A549 (cell line): Measurements from ENCODE around the gene PCDH9. TPM values are rescaled to one million over a fixed set of nuclear protein-coding genes. Genes with fewer than 3 reads are reported as not detected.

ENCODE experiments used
- ATAC-seq, 2 experiments: fragments of 200-7000 bp in 1 of 2; fragments of >200 bp in 1 of 2; cut with Nextera tagmentation in 1 of 2; cut with Tn5 transposase in 1 of 2; 3 replicates each; pipeline versions ENCODE4 v1.8.0 to v1.9.1; 2018 to 2020; ENCODE audit warnings: mild to moderate bottlenecking in 1 of 2, moderate library complexity in 1 of 2
- CTCF ChIA-PET: fragments of 300-600 bp; sonication (Branson Sonifier 250); formaldehyde crosslinking; extraction: SDS; loops from one replicate; lab custom pipeline; 2021; ENCODE audit warnings: antibody characterized with exemption, inconsistent platforms; lab: Yijun Ruan, JAX
- POLR2A ChIA-PET: fragments of 350-600 bp; formaldehyde crosslinking; extraction: SDS; loops from one replicate; lab custom pipeline; 2021; ENCODE audit warnings: antibody characterized with exemption, inconsistent platforms; lab: Yijun Ruan, JAX
- DNase-seq, 2 experiments: peaks; one replicate each; pipeline versions ENCODE4 v3.0.0 to v3.0.0-alpha.2; 2011 to 2016; ENCODE audit warnings: low read depth in 1 of 2, low spot score in 1 of 2
- FAIRE-seq: peaks from 2 replicates; lab custom pipeline; 2011; peaks lifted over from hg19 to GRCh38; lab: Jason Lieb, UNC
- H3K27ac ChIP-seq, 2 experiments: fragments of >200 bp; sonication (Bioruptor Twin); formaldehyde crosslinking; 3 replicates each; pipeline ENCODE4 v1.5.1; 2016 to 2017
- H3K4me1 ChIP-seq: fragments of >200 bp; sonication (Bioruptor Twin); formaldehyde crosslinking; 3 replicates; pipeline ENCODE4 v1.6.1; 2016
- H3K4me2 ChIP-seq: fragments of >200 bp; sonication (Bioruptor Twin); formaldehyde crosslinking; 3 replicates; pipeline ENCODE4 v1.6.1; 2016
- H3K4me3 ChIP-seq: fragments of >200 bp; sonication (Bioruptor Twin); formaldehyde crosslinking; 3 replicates; pipeline ENCODE4 v1.5.1; 2016
- H3K9me3 ChIP-seq: fragments of >200 bp; sonication (Bioruptor Twin); formaldehyde crosslinking; 3 replicates; pipeline ENCODE4 v1.6.1; 2016
- BCL3 ChIP-seq: fragments of >200 bp; sonication (Bioruptor Twin); formaldehyde crosslinking; IDR thresholded peaks from 3 replicates; pipeline ENCODE4 v1.6.1; 2016
- CBX8 ChIP-seq: fragments of 200-600 bp; sonication (generic); IDR thresholded peaks from 2 replicates; pipeline ENCODE4 v1.6.1; 2016
- CHD2 ChIP-seq: fragments of 150-350 bp; IDR thresholded peaks from 2 replicates; pipeline ENCODE4 v1.6.1; 2014; ENCODE audit warnings: low read length; ENCODE audit not compliant: partially characterized antibody
- EHF ChIP-seq: fragments of 250-450 bp; sonication (Bioruptor Pico); IDR thresholded peaks from 2 replicates; pipeline ENCODE4 v1.5.0; 2020; ENCODE audit warnings: mild to moderate bottlenecking
- EHMT2 ChIP-seq: fragments of 200-600 bp; sonication (generic); IDR thresholded peaks from 2 replicates; pipeline ENCODE4 v1.6.1; 2016; ENCODE audit warnings: antibody characterized with exemption, low read depth, mild to moderate bottlenecking, moderate library complexity
- ELK1 ChIP-seq: fragments of 150-350 bp; IDR thresholded peaks from 2 replicates; pipeline ENCODE4 v1.6.1; 2014; ENCODE audit warnings: low read depth, mild to moderate bottlenecking, low read length
- FOSB ChIP-seq: fragments of 250-450 bp; sonication (Bioruptor Pico); IDR thresholded peaks from 2 replicates; pipeline ENCODE4 v1.5.0; 2020; ENCODE audit warnings: mild to moderate bottlenecking, moderate library complexity
- FOSL2 ChIP-seq, 2 experiments: fragments of 450-650 bp in 1 of 2; fragments of >200 bp in 1 of 2; sonication (Bioruptor Twin) in 1 of 2; formaldehyde crosslinking; IDR thresholded peaks; 2 replicates each; pipeline versions ENCODE4 v1.5.0 to v1.6.1; 2016 to 2020; ENCODE audit warnings: mild to moderate bottlenecking in 1 of 2, moderate library complexity in 1 of 2
- FOXS1 ChIP-seq: fragments of 250-450 bp; sonication (Bioruptor Pico); IDR thresholded peaks from 2 replicates; pipeline ENCODE4 v1.5.0; 2020; ENCODE audit warnings: mild to moderate bottlenecking, moderate library complexity
- GATA3 ChIP-seq: IDR thresholded peaks from 2 replicates; pipeline ENCODE4 v1.6.1; 2012; ENCODE audit warnings: borderline replicate concordance
- HES2 ChIP-seq: fragments of >200 bp; sonication (Bioruptor Twin); formaldehyde crosslinking; IDR thresholded peaks from 2 replicates; pipeline ENCODE4 v1.6.1; 2016
- HMGXB4 ChIP-seq: fragments of 250-450 bp; sonication (Bioruptor Pico); IDR thresholded peaks from 2 replicates; pipeline ENCODE4 v1.5.0; 2021; ENCODE audit warnings: mild to moderate bottlenecking, moderate library complexity, borderline replicate concordance
- JUN ChIP-seq, 2 experiments: fragments of >200 bp; sonication (Bioruptor Twin); formaldehyde crosslinking; IDR thresholded peaks; 2 replicates in 1 of 2; 3 replicates in 1 of 2; pipeline ENCODE4 v1.6.1; 2016 to 2017
- KDM1A ChIP-seq: fragments of 200-600 bp; sonication (generic); IDR thresholded peaks from 2 replicates; pipeline ENCODE4 v1.6.1; 2016; ENCODE audit warnings: low read depth, mild to moderate bottlenecking
- KDM5A ChIP-seq: fragments of 200-600 bp; sonication (generic); IDR thresholded peaks from 2 replicates; pipeline ENCODE4 v1.6.1; 2016; ENCODE audit warnings: antibody characterized with exemption, mild to moderate bottlenecking
- MAFK ChIP-seq: fragments of 450-650 bp; IDR thresholded peaks from 2 replicates; pipeline ENCODE4 v1.6.1; 2014; ENCODE audit not compliant: partially characterized antibody
- NFE2L2 ChIP-seq: fragments of 150-350 bp; conservative IDR thresholded peaks from 2 replicates; pipeline ENCODE4 v1.6.1; 2014; ENCODE audit warnings: low read length
- RAD21 ChIP-seq, 2 experiments: fragments of >200 bp in 1 of 2; sonication (Bioruptor Twin) in 1 of 2; formaldehyde crosslinking in 1 of 2; IDR thresholded peaks in 1 of 2; conservative IDR thresholded peaks in 1 of 2; 2 replicates in 1 of 2; 3 replicates in 1 of 2; pipeline ENCODE4 v1.6.1; 2012 to 2018; ENCODE audit warnings: inconsistent platforms in 1 of 2
- RARB ChIP-seq: fragments of 250-450 bp; sonication (Bioruptor Pico); IDR thresholded peaks from 2 replicates; pipeline ENCODE4 v1.8.0; 2021; ENCODE audit warnings: mild to moderate bottlenecking, moderate library complexity
- SMC3 ChIP-seq: fragments of >200 bp; sonication (Bioruptor Twin); formaldehyde crosslinking; IDR thresholded peaks from 3 replicates; pipeline ENCODE4 v1.6.1; 2018; ENCODE audit warnings: inconsistent platforms
- SREBF2 ChIP-seq: fragments of 450-650 bp; IDR thresholded peaks from 2 replicates; pipeline ENCODE4 v1.6.1; 2014; ENCODE audit warnings: mild to moderate bottlenecking, moderate library complexity
- TFCP2L1 ChIP-seq: fragments of 250-450 bp; sonication (Bioruptor Pico); IDR thresholded peaks from 2 replicates; pipeline ENCODE4 v1.5.0; 2021; ENCODE audit warnings: mild to moderate bottlenecking
- ZNF302 ChIP-seq: fragments of 250-450 bp; sonication (Bioruptor Pico); IDR thresholded peaks from 2 replicates; pipeline ENCODE4 v1.9.0; 2021; ENCODE audit warnings: inconsistent platforms, mild to moderate bottlenecking, moderate library complexity
- WGBS: methylation state at CpG from one replicate; pipeline ENCODE4 v1.1.6; 2017; ENCODE audit errors: missing lambda C conversion rate; 5-methylcytosine and 5-hydroxymethylcytosine counted together
- polyA plus RNA-seq, 4 experiments: library from polyadenylated mRNA; depleted of rRNA in 3 of 4; stranded (reverse); fragments of >200 nt; fragmentation: RNase III in 1 of 4; extraction: RNeasy Plus Mini Kit Qiagen cat#74134 plus additional on column Dnase treatment in 1 of 4; gene quantifications; 2 replicates in 3 of 4; 3 replicates in 1 of 4; pipeline ENCODE4 v1.2.3, GENCODE V29; 2011 to 2017

Gene PCDH9
- polyA plus RNA-seq, 2 of the 4 experiments (the other 2 are of a cell fraction) = 16.0 to 29.5 TPM

GRCh38 chr13:67197704-67198103 is 32.4 kb downstream of the PCDH9 start:
- H3K4me1 ChIP-seq = peaks cover 30% of the 10 kb centered on the region; the same call in 2 of the 3 replicates
- no peak for ATAC-seq
- H3K27ac ChIP-seq = no peak overlapping the region
- 90% methylated on average over 1 of the region's 1 CpG for WGBS
- FAIRE-seq = no peak
- DNase-seq = no peak
- TF ChIP-seq CBX8 (no peak), RAD21 (conservative IDR thresholded peaks at IDR 0.05 in 1 of 2, IDR thresholded peaks at IDR 0.05 in 1 of 2) (no peak)
- TF ChIP-seq, all 56 proteins: peak for 0
- no peak overlapping the region for H3K4me2 ChIP-seq
- POLR2A ChIA-PET = no interaction called here
- no peaks in the 10 kb centered on the region for H3K9me3 ChIP-seq
- CTCF ChIA-PET = no interaction called here
- H3K4me3 ChIP-seq = no peak overlapping the region

GRCh38 chr13:67193979-67194378 is 36.2 kb downstream of the PCDH9 start:
- peak overlapping the region; percentile 77 for H3K4me2 ChIP-seq
- DNase-seq = no peak
- TF ChIP-seq GATA3 (peak; percentile 49; the same call in 1 of the 2 replicates), NFE2L2 (no peak)
- TF ChIP-seq, all 56 proteins: peak for 1
- ChIA-PET POLR2A (no interaction called here), CTCF (no interaction called here)
- Histone ChIP-seq H3K4me1 (peaks cover 38% of the 10 kb centered on the region), H3K27ac (peak overlapping the region in 1 of 2 experiments; percentile 89; a peak in 3 of 6 replicates), H3K9me3 (no peaks in the 10 kb centered on the region), H3K4me3 (peak overlapping the region; percentile 18; the same call in 1 of the 3 replicates)
- FAIRE-seq (no peak), ATAC-seq (no peak)

- FAIRE-seq (no peak), DNase-seq (no peak), ATAC-seq (peak in 1 of 2 experiments; percentile 54; a peak in 3 of 6 replicates)
- Histone ChIP-seq H3K4me2 (peak overlapping the region; percentile 77), H3K27ac (peak overlapping the region; percentile 79 to 89), H3K4me1 (peaks cover 39% of the 10 kb centered on the region), H3K4me3 (peak overlapping the region; percentile 20; the same call in 1 of the 3 replicates), H3K9me3 (no peaks in the 10 kb centered on the region)
- 16% methylated on average over 4 of the region's 4 CpGs for WGBS
- TF ChIP-seq SMC3 = no peak
- no peak for TF ChIP-seq RAD21 (conservative IDR thresholded peaks at IDR 0.05 in 1 of 2, IDR thresholded peaks at IDR 0.05 in 1 of 2)
- no peak for TF ChIP-seq CHD2
- TF ChIP-seq SREBF2 = no peak
- TF ChIP-seq FOXS1 (CRISPR knock-in tag) = no peak
- no peak for TF ChIP-seq NFE2L2
- TF ChIP-seq EHF (CRISPR knock-in tag) = no peak
- TF ChIP-seq EHMT2 = no peak
- no peak for TF ChIP-seq HES2
- no peak for TF ChIP-seq MAFK
- no peak for TF ChIP-seq RARB (CRISPR knock-in tag)
- no peak for TF ChIP-seq TFCP2L1 (CRISPR knock-in tag)
- no peak for TF ChIP-seq ZNF302 (CRISPR knock-in tag)
- POLR2A ChIA-PET = no interaction called here
- CTCF ChIA-PET = no interaction called here
Observed at GRCh38 chr13:67192751-67193150, 37.4 kb downstream of the PCDH9 start.

GRCh38 chr13:67186995-67187569 is 43.1 kb downstream of the PCDH9 start:
- Histone ChIP-seq H3K9me3 (no peaks in the 10 kb centered on the region), H3K4me2 (peak overlapping the region; percentile 77), H3K27ac (peak overlapping the region; percentile 85 to 89), H3K4me1 (peaks cover 68% of the 10 kb centered on the region), H3K4me3 (peak overlapping the region; percentile 22; the same call in 2 of the 3 replicates)
- POLR2A ChIA-PET = no interaction called here
- TF ChIP-seq HMGXB4 (CRISPR knock-in tag) (no peak), SMC3 (no peak), ELK1 (no peak), FOSL2 (IDR thresholded peaks at IDR 0.05) (no peak), FOSL2 (CRISPR knock-in tag; IDR thresholded peaks at IDR 0.05) (peak; percentile 15; the same call in 1 of the 2 replicates), FOSB (no peak), BCL3 (0 out of 3 replicates have a peak, but pooled peaks have one; percentile 19), KDM1A (no peak), JUN (IDR thresholded peaks at IDR 0.05) (no peak), KDM5A (no peak), RAD21 (conservative IDR thresholded peaks at IDR 0.05 in 1 of 2, IDR thresholded peaks at IDR 0.05 in 1 of 2) (no peak)
- FAIRE-seq = no peak
- peak in 1 of 2 experiments; percentile 86 for DNase-seq
- 4% methylated on average over 6 of the region's 6 CpGs for WGBS
- CTCF ChIA-PET = interaction anchor here (1.3 kb wide), 1 partner anchor 25 kb away, joined by 3 read pairs; no protein-coding TSS in a partner anchor
- peak; percentile 84 to 91 for ATAC-seq
